ENCODE results near the gene HSPA9.

HSPA9 gene

GRCh38 chr5:138595180-138595795 lies 20.1 kb upstream of the HSPA9 start:
- no peak for TF ChIP-seq CTCF (IDR thresholded peaks at IDR 0.05; ENCODE audit: borderline replicate concordance, insufficient read depth, low read depth, low read length)

GRCh38 chr5:138594305-138595058 lies 19.3 kb upstream of the HSPA9 start:
- peak; percentile 30; the same call in 1 of the 2 replicates for TF ChIP-seq CTCF (IDR thresholded peaks at IDR 0.05; ENCODE audit: borderline replicate concordance, insufficient read depth, low read depth, low read length)
- H3K4me3 ChIP-seq (ENCODE audit: low read depth, low read length) = no peak overlapping the region

More at GRCh38 chr5:138595180-138595795, 20.1 kb upstream of the HSPA9 start:
- H3K4me3 ChIP-seq (ENCODE audit: low read depth, low read length) = no peak overlapping the region

GRCh38 chr5:138588013-138588788 lies 13.0 kb upstream of the HSPA9 start:
- TF ChIP-seq CTCF (IDR thresholded peaks at IDR 0.05; ENCODE audit: borderline replicate concordance, insufficient read depth, low read depth, low read length) = no peak
- no peak overlapping the region for H3K4me3 ChIP-seq (ENCODE audit: low read depth, low read length)

- no peak for TF ChIP-seq CTCF (IDR thresholded peaks at IDR 0.05; ENCODE audit: borderline replicate concordance, insufficient read depth, low read depth, low read length)
- H3K4me3 ChIP-seq (ENCODE audit: low read depth, low read length) = no peak overlapping the region
Observed at GRCh38 chr5:138585157-138585556, 10.0 kb upstream of the HSPA9 start.

- H3K4me3 ChIP-seq (ENCODE audit: low read depth, low read length) = no peak overlapping the region
Observed at GRCh38 chr5:138583984-138584637, 8.9 kb upstream of the HSPA9 start.

GRCh38 chr5:138582959-138583358 lies 7.8 kb upstream of the HSPA9 start:
- TF ChIP-seq CTCF (IDR thresholded peaks at IDR 0.05; ENCODE audit: borderline replicate concordance, insufficient read depth, low read depth, low read length) = no peak

More at GRCh38 chr5:138583984-138584637, 8.9 kb upstream of the HSPA9 start:
- no peak for TF ChIP-seq CTCF (IDR thresholded peaks at IDR 0.05; ENCODE audit: borderline replicate concordance, insufficient read depth, low read depth, low read length)

More at GRCh38 chr5:138582959-138583358, 7.8 kb upstream of the HSPA9 start:
- H3K4me3 ChIP-seq (ENCODE audit: low read depth, low read length) = no peak overlapping the region

All from GM12875 (cell line).